Amniotic stem cell (primary cell): Measurements from ENCODE around the gene ARL10.

ENCODE experiments used
- DNase-seq: peaks from one replicate; lab custom pipeline; 2025; lab: John Stamatoyannopoulos, UW

ARL10 gene

DNA sequence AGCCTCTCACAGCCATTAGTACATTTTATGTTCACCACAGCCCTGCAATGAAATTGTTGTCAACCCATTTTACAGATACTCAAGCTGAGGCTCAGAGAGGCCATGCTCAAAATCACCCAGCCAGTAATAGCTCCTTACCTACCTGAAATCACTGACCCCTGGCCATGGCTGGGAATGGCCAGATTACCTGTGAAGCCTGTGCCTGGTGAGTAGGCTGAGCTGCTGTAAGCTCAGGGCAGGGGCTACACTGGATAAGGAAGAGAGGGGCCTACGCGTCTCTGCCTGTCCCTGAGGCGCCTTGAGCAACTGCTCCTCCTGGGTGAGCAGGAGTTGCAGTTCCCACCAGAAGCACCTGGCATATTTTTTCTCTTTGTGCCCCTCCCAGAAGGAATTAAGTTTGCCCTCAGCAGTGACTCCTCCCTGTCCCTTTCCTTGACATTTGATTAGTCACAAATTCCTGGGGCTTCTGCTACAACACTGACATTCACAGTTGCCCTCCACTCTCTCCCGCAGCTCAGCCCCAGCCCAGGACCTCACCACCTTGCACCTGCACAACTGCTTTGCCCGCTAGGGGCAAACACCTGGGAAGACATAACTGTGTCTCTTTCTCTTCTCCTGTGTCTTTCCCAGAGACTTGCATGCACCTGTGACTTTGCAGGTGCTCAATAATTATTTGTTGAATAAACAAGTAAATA, 45.3 kb downstream of the ARL10 start:
- DNase-seq = no peak

DNA sequence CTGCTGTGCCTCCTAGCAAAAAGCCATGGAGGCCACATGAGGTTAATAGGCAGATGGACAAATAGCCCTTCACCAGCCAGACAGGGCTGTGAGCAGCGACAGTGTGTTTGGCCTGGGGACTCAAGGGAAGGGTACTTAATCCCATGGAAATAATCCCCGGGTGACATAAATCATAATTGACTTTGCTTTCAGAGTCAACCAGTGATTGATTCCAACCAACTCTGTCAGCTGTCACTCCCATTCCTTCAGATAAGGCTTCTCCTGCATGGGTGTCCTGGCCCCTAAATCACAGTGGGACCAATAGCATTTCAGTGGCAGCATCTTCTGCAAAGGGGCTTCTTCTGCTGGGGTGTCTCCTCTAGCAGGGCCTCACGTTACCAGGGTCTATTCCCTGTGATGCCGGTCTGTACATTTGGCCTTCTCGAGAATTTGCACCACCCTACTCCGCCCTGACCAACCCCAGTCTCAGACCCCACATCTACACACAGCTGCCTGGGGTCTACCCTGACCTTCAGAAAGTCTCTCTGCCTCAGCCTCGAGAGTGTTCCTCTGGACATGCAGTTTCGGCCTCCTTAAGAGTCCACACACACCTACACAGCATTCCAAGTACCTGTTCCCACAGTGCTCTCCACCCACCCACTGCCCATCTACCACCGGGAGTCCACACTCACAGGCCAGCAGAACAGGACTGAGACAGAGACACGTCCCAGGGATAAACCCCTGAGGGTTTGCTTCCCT, 47.4 kb downstream of the ARL10 start:
- no peak for DNase-seq

DNA sequence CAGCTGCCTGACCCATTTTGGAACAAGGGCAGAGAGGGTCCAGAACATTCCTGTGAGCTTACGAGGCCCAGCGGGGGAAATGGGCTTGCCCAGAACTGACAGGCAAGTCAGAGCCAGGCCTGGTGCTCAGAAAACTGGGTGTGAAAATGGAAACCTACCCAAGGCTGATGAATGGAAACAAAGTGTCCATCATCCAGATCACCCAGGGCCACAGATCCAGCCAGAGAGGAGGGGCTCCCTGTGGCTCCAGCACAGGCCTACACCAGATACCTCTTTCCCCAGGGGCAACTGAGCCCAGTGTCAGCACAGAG, 47.9 kb downstream of the ARL10 start:
- DNase-seq = no peak

DNA sequence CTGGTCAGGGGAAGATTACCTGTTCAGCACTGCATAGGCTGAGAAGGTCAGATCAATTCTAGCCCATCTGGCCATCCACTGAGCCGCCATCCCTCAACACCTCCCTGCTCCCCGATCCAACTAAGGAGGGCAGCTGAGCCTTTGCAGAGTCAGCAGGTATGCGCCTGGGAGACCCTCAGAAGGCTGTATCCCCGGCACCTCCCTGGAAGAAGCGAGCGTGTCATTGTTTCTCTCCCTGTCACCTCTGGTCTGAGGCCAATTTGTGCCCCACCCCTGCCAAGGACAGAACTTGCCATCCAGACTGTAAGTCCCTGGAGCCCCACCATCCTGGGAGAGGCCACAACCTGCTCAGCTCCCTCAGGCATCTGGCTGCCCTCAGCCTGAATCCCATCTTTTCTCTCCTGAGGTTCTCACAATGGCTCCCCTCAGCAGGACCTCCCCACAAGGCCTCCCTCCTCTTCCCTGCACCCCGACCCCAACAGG, 48.5 kb downstream of the ARL10 start:
- DNase-seq = no peak

DNA sequence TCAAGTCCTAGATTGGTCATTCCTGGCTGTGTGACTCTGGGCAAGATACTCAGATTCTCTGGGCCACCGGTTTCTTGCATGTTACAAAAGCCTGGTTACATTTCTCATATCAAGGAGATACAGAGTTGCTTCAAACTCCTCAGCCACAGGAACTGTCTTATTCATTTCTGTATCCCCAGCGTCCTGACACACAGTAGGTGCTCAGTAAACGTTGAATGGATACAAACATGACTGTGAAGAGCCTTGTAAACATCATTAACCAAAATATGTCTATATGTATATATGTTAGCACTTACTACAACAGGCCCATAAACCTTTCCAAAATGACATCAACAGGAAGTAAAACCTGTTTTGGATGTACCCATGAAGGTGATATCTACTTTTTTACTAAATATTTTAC, 49.4 kb downstream of the ARL10 start:
- DNase-seq = no peak

DNA sequence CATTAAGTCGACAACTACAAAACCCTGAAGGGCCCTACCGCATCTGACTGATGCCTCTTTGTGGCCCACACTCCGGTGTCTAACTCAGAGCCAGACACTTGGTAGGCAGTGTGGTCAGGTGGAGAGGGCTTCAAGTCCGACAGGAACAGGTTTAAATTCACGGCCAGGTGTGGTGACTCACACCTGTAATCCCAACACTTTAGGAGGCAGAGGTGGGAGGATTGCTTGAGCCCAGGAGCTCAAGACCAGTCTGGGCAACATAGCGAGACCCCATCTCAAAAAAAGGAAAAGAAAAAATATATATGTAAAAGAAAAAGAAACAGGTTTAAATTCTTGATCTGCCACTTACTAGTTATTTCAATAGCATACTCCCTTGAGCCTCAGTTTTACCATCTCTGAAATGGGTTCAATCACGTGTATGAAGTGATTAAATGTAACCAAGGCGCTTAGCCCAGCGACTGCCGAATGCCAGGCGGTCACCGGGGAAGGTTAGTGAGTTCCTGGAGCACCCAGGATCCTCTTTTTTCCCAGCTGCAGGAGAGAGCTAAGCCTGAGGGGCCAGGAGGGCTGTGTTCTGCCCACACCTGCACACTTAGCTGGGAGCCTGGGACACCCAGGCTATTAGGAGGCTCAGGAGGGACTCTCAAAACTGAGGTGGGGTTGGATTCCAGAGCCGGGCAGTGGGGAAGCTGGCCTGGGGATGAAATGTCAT, 50.1 kb downstream of the ARL10 start:
- DNase-seq = no peak

DNA sequence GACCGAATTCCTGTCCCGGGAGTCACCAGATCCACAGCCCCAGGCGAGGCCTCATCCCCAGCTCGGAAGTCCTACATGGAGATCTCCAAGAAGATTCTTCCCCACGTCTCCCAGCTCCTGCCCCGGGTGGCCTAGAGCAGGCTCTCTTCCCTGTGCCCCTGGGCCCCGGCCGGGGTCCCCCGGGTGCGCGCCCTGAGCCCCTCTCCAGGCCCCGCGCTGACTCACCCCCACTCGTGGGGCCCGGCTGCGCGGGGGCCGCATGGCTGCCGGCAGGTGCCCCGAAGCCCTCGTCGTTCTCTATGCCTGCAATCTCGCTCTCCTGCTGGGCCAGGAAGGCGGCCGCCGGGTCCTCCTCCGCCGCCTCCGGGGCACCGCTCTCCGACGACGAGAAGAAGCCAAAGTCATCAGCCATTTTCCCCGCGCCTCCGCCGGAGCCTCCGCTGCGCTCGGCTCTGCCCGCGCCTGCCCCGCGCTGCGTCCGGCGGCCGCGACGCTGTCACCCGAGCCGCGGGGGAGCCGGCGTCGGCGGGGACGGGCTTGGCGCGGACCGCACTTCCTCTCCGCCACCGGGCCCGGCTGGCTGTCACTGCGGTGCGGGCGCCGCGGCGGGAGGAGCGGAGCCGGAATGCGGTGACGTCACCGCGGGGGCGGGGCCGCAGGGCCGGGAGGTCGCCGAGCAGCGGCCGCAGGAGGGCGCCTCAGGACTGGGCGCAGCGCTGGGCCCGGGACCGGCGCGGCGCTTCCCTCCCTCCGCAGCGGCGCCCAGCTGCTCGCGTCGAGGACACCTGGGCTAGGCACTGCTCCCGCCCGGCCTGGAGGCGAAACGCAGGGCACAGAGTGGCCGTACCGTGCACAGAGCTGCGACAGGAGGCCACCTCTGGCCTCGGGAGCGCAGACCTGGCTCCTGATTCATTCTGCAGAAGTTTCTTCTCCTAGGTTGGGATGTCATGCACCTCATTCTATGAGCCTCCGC, 51.0 kb downstream of the ARL10 start, which contains the start of gene CLTB:
Gene CLTB, minus strand, starts transcription at position 588 of the 973 bp plus-strand sequence. Its CDS starts 176 bp downstream, at position 412.
- DNase-seq = peak; percentile 49

DNA sequence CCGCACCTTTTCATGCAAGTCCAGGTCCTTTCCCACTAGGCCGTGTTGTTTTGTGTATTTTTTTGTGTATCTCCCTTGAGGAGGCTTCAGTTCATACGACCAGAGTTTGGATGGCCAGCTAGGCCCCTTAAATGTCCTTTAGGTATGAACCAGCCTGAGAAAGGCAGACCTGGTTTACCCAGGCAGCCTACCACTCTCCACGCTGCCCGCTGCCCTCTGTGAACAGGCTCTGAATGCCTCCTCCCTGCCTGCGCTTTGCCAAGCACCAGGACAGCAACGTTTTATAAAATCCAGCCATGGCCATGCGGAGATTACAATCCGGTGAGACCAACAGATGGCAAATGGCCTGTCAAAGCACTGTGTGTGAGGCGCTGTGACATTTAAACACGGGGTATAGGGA, 51.7 kb downstream of the ARL10 start:
- DNase-seq = no peak

DNA sequence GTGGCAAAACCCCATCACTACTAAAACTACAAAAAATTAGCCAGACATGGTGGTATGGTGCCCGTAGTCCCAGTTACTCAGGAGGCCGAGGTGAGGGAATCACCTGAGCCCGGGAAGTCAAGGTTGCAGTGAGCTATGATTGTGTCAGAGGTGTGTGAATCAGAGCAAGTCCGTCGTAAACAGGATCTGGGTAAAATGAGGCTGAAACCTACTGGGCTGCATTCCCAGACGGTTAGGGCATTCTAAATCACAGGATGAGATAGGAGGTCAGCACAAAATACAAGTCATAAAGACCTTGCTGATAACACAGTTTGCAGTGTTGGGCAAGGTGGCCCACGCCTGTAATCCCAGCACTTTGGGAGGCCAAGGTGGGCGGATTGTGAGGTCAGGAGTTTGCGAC, 53.0 kb downstream of the ARL10 start:
- no peak for DNase-seq

DNA sequence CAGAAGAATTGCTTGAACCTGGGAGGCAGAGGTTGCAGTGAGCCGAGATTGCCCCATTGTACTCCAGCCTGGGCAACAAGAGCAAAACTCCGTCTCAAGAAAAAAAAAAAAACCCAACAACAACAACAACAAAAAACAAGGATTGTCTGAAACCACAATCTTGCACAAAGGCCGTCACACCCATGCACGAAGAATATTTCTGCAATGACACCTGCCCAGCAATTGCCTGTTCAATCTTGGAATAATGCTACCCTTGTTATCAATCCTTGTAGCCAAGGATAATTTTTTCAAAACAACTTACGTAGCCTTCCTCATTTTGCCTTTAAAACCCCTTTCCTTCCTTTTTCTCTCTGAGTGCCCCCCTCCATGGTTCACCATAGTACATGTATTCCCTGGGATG, 54.8 kb downstream of the ARL10 start:
- no peak for DNase-seq

DNA sequence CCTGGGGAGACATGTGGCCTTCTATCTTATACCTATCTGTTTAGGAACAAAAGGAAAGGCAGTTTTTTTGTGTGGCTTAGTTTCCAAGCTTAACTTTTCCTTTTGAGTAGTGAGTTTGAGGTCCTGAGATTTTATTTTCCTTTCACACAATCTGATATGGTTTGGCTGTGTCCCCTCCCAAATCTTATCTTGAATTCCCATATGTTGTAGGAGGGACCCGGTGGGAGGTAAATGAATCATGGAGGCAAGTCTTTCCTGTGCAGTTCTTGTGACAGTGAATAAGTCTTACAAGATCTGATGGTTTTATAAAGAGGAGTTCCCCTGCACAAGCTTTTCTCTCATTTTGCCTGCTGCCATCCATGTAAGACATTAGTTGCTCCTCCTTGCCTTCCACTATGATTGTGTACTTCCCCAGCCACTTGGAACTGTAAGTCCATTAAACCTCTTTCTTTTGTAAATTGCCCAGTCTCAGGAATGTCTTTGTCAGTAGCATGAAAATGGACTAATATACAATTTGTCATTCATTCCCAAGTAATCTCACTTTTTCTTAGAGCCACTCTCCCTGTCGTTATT, 55.8 kb downstream of the ARL10 start:
- no peak for DNase-seq

DNA sequence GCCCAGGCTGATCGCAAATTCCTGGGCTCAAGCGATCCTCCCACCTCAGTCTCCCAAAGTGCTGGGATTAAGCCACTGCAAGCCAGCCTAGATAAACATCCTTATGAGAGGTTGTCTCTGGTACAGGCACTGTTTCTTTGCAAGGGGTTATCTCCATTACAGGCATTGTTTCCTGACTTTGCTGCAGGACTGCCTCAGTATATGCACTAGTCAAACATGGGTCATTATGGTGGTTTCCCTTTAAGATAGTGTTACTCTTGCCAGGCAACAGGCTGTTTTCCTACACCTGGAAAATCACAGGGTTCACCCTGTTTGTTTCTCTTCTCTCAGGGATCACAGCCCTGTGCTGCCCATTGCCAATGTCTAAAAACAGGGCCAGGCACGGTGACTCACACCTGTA, 58.9 kb downstream of the ARL10 start:
- DNase-seq = no peak

DNA sequence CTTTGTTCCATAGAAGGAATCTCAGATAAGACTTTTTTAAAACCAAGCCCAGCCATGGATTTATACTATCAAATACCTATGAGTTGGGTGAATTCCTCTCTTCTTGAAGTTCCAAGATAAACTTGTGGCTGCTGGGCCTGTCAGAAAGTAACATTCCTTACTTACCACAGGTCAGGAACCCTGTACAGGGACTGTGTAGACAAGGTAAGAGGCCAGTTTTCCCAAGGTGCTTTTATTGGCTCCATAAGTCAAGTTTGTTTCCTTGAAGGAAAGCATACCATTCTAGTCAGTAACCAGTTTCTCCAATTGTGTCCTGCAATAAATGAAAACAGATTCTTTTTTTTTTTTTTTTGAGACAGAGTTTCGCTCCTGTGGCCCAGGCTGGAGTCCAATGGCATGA, 59.9 kb downstream of the ARL10 start:
- no peak for DNase-seq

DNA sequence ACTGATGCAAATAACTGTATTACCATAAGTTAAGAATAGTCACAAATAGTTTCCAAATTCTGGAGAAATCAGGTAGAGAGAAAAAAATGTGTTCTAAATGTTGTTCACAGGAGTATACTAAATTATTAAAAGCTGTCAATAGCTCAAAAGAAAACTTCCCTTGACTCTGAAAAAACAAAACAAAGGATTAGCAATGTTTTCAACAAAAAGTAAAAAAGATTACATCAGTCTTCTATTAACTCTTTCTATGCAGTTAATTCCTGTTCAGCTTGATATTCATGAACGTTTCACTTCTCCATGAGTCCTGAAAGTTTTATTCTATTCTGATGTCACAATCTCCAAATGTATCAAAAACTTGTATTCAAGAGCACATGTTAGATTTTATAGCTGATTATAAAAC, 60.5 kb downstream of the ARL10 start:
- no peak for DNase-seq

DNA sequence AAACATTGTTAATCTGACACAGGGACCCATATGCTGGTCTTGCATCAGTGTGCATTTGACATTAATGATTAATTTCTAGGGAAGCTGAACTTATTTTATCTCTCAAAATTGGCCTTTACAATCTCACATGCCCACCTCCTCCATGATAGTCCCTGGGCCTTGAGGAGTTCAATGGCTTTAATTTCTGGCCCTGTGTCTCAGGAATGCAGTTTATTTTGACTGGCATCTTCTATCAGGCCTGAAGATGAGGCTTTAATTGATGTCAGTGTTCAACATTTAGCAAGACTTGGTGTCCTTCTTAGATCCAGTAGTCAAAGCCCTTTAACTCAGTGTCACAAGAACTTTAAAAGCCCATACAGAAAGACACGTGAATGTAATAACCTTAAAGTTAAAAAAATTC, 61.6 kb downstream of the ARL10 start:
- no peak for DNase-seq

DNA sequence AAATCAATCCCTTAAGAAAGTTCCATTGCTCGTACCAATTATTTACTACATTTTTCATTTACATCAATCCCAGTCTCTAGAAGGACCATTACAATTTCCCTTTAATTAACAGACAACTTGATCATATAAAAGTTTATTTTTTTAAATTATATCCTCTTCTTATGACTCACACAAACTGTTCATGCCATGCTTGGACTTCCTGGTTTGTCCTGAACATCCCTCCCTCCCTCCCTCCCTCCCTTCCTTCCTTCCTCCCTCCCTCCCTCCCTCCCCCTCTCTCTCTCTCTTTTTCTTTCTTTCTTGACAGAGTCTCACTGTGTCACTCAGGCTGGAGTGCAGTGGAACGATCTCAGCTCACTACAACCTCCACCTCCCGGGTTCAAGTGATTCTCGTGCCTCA, 62.7 kb downstream of the ARL10 start:
- DNase-seq = no peak

DNA sequence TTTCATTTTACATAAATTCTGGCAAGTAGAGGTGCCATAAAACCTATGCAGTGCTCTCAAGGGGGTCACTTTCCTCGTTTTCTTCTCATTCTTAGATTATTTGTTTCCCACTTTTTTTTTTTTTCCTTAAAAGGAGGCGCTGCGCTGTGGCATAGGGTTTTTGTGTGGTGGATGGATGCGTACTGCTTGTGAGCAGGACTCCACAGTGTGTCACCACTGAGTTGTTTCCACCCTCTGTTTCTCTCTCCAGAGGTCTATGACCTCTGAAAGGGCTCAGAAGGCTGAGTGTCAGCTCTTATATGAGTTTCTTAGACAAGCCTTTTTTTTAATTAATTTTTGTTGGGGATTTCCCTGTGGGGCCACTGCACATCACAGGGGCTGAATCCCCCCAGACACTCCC, 64.7 kb downstream of the ARL10 start:
- no peak for DNase-seq
